Fibroblast of pulmonary artery (primary cell): ENCODE results near the gene FBXO17.

Experiments used
- DNase-seq: peaks from one replicate; pipeline ENCODE4 v3.0.0-alpha.2; 2010; ENCODE audit warnings: low read depth
- H3K4me3 ChIP-seq: replicated peaks from 2 replicates; pipeline ENCODE4 v1.5.1; 2011; ENCODE audit warnings: low read depth, mild to moderate bottlenecking, control low read depth, low read length, moderate library complexity
- TF ChIP-seq, protein P1 (sequence below): IDR thresholded peaks from 2 replicates; pipeline ENCODE4 v1.5.1; 2011; ENCODE audit warnings: mild to moderate bottlenecking, control low read depth, low read length, inconsistent platforms; ENCODE audit errors: missing control alignments

The FBXO17 gene

DNA sequence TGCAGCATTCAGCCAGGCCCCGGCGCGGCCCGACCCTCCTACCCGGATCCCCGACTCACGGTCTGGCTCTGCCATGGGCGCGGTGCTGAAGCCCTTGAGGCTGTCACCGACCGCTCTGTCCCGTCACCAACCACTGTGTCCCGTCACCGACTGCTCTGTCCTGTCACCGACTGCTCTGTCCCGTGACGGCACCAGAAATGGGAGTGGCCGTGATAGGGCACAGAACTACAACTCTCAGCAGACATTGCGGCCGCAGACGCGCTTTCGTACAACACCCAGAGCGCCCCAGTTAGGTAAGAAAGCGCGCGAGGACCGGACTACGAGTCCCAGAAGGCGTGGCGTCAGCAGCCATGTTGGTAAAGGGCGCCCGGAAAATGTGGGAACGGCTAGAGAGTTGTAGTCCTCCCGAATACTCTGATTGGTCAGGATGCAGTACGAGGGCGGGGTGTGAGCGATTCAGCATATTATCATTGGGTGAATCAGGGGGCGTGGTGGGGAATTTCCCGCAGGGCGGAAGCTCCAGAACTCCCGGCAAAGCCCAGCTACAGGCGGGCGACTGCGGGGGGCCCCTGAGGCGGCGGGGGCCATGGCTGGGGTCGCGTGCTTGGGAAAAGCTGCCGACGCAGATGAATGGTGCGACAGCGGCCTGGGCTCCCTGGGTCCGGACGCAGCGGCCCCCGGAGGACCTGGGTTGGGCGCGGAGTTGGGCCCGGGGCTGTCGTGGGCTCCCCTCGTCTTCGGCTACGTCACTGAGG is 75.9 kb downstream of the FBXO17 start, which contains the start of the genes NFKBIB and SIRT2:
NFKBIB (plus strand) TSS at position 523 of the 755 bp plus-strand sequence; CDS start at position 587, 64 bp downstream.
SIRT2 (minus strand) TSS at position 172 of the 755 bp plus-strand sequence; CDS start at position 75, 97 bp downstream.
- TF ChIP-seq, protein P1, sequence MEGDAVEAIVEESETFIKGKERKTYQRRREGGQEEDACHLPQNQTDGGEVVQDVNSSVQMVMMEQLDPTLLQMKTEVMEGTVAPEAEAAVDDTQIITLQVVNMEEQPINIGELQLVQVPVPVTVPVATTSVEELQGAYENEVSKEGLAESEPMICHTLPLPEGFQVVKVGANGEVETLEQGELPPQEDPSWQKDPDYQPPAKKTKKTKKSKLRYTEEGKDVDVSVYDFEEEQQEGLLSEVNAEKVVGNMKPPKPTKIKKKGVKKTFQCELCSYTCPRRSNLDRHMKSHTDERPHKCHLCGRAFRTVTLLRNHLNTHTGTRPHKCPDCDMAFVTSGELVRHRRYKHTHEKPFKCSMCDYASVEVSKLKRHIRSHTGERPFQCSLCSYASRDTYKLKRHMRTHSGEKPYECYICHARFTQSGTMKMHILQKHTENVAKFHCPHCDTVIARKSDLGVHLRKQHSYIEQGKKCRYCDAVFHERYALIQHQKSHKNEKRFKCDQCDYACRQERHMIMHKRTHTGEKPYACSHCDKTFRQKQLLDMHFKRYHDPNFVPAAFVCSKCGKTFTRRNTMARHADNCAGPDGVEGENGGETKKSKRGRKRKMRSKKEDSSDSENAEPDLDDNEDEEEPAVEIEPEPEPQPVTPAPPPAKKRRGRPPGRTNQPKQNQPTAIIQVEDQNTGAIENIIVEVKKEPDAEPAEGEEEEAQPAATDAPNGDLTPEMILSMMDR, result no peak
- DNase-seq, result peak; percentile 100

DNA sequence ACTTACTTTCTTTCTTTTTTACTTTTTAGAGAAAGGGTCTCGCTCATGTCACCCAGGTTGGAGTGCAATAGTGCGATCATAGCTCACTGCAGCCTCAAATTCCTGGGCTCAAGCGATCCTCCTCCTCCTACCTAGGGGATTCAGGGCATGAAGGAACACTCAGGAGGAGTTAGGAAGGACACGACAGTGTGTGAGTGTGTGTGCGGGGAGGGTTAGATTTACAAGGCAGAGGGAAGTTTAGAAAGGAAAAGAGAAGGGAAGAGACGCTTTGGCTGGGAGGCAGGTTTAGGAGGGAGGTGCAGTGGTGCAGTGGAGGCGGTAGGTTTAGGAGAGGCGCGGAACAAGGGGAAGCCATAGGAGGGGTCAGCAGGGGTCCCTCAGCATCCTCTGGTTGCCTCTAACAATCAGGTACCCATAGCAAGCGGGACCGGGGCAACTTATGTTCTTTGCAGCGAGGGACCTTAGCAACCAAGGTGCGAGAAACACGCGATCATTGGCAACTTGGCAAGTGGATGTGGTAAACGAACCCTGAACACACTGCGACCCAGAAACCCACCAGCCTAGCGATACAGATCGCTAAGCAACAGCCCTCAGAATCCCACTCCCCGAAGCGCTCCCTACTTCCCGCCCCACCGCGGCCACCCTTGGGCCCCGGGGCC is 76.6 kb downstream of the FBXO17 start:
- DNase-seq, result peak; percentile 24
- TF ChIP-seq, protein P1, result no peak
- H3K4me3 ChIP-seq, result peak overlapping the region; percentile 92

More for the DNA sequence above, 75.9 kb downstream of the FBXO17 start, which contains the start of the genes NFKBIB and SIRT2:
- peak within 1 kb of the TSS; percentile 92 for H3K4me3 ChIP-seq

DNA sequence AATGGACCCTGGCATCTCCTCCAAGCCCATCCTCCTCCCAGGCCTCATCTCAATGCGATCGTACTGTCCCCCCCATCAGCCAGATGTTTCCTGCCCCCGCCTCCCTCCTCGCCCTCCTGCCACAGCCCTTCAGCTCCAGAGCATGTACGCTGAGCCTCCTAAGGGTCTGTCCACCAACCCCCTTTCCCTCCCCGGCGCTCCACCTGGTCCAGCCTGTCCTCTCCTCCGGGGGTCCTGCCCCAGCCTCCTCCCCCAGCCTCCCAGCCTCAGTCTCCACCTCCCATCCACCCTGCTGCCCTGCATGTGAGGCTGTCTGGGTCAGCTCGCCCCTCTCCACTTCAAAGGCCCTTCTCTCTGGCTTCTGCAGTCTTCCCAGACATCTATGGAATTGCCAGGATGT is 80.6 kb downstream of the FBXO17 start:
- H3K4me3 ChIP-seq, result no peak overlapping the region
- DNase-seq, result no peak
- TF ChIP-seq, protein P1, result no peak

DNA sequence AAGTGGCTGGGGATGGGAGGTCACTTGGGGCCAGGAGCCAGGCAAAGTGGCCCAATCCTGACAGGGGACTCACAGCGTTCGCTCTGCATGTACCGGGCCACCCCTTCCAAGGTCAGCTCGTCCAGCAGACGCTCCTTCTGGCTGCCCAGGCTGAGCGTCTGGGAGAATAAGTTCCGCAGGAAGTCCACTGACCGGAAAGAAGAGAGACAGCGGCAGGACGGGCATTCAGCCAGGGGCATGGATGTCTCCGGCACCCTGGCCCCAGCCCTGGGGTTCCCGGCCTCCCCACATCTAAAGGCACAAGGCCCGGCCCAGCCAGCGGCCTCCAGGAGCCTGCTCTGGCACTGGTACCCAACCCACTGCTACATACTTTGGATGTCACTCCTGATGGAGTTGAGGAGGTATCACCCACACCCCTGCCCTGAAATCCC is 82.2 kb downstream of the FBXO17 start:
- TF ChIP-seq, protein P1, result no peak
- no peak for DNase-seq
- no peak overlapping the region for H3K4me3 ChIP-seq

DNA sequence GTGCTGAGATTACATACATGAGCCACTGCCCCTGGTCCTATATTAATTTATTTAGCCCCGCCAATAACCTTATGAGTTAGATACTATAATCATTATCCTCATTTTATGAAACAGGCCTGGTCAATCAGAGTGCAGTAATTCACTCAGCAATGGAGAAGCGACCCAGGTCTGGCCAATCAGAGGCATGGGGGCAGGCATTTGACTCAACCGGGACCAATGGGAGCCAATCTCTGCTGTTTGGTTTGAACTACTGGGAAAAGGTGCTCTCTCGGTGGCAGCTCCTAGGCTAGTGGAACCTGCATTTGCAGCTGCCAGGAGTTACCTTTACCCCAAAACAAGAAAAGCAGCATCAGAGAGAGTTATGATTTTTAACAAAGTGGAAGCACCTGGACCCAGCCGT is 82.7 kb downstream of the FBXO17 start:
- no peak for DNase-seq
- H3K4me3 ChIP-seq, result no peak overlapping the region
- TF ChIP-seq, protein P1, result no peak

DNA sequence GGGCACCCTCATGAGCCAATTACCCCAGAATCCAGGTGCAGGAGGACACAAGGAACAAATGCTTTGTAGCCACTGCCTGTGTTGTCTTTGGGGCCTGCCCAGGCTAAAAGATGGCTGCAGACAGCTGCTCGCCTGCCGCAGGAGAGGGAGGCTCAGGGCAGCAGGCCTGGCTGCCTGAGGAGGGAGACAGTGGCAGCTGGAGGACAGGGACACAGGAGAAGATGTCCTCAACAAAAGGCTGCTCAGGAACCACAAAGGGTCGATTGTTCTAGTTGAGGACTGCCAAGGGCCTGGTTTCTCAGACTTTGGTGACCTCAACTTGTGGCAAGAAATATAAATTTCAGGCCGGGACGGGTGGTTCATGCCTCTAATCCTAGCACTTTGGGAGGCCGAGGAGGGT is 83.8 kb downstream of the FBXO17 start:
- no peak overlapping the region for H3K4me3 ChIP-seq
- no peak for DNase-seq
- TF ChIP-seq, protein P1, result no peak
